HG03521 (cell line): ENCODE results near the gene NPL.

Experiments
- ATAC-seq: cut with Tn5 transposase; IDR thresholded peaks from one replicate; pipeline ENCODE4 v1.9.1; 2021; ENCODE audit warnings: mild to moderate bottlenecking, moderate library complexity; ENCODE audit not compliant: unreplicated experiment

NPL gene

GRCh38 chr1:182811975-182812722 is 22.6 kb downstream of the NPL start:
- ATAC-seq: no peak

GRCh38 chr1:182816863-182817262 is 27.3 kb downstream of the NPL start:
- ATAC-seq: no peak

GRCh38 chr1:182817802-182818201 is 28.2 kb downstream of the NPL start:
- ATAC-seq: no peak

GRCh38 chr1:182823220-182823619 is 33.6 kb downstream of the NPL start:
- ATAC-seq: no peak

- no peak for ATAC-seq
Measured at GRCh38 chr1:182826892-182827291, 37.3 kb downstream of the NPL start.

- peak; percentile 56 for ATAC-seq
Measured at GRCh38 chr1:182829285-182829932, 39.8 kb downstream of the NPL start.

- ATAC-seq: no peak
Measured at GRCh38 chr1:182833271-182833670, 43.7 kb downstream of the NPL start.

GRCh38 chr1:182834326-182834725 is 44.8 kb downstream of the NPL start:
- ATAC-seq: no peak

- no peak for ATAC-seq
Measured at GRCh38 chr1:182835806-182836205, 46.2 kb downstream of the NPL start.

GRCh38 chr1:182839209-182840066 is 49.9 kb downstream of the NPL start, which contains the start of gene DHX9:
Gene DHX9 (plus strand): TSS chr1:182839347. CDS start chr1:182842567, 3,220 bp downstream.
- ATAC-seq: peak; percentile 73

- ATAC-seq: no peak
Measured at GRCh38 chr1:182841368-182841988, 51.9 kb downstream of the NPL start.

- no peak for ATAC-seq
Measured at GRCh38 chr1:182842265-182842664, 52.7 kb downstream of the NPL start.

GRCh38 chr1:182845379-182845778 is 55.8 kb downstream of the NPL start:
- no peak for ATAC-seq

GRCh38 chr1:182845894-182846293 is 56.3 kb downstream of the NPL start:
- ATAC-seq: no peak

GRCh38 chr1:182847105-182847504 is 57.5 kb downstream of the NPL start:
- no peak for ATAC-seq

GRCh38 chr1:182848736-182849135 is 59.2 kb downstream of the NPL start:
- no peak for ATAC-seq

- no peak for ATAC-seq
Measured at GRCh38 chr1:182850319-182850718, 60.7 kb downstream of the NPL start.

- no peak for ATAC-seq
Measured at GRCh38 chr1:182851825-182852224, 62.3 kb downstream of the NPL start.

GRCh38 chr1:182855911-182856310 is 66.3 kb downstream of the NPL start:
- no peak for ATAC-seq

GRCh38 chr1:182857212-182857611 is 67.6 kb downstream of the NPL start:
- no peak for ATAC-seq

- no peak for ATAC-seq
Measured at GRCh38 chr1:182860658-182861057, 71.1 kb downstream of the NPL start.
